Measurements from ENCODE around the gene ALPL.
A peak's percentile ranks its signal among the peaks of the same experiment; 100 is the strongest.
"Not testable (repeated sequence)": the region's sequence is repeated elsewhere in the genome, so short reads cannot be mapped to it uniquely, and the experiment has no call there.

Gene ALPL

DNA sequence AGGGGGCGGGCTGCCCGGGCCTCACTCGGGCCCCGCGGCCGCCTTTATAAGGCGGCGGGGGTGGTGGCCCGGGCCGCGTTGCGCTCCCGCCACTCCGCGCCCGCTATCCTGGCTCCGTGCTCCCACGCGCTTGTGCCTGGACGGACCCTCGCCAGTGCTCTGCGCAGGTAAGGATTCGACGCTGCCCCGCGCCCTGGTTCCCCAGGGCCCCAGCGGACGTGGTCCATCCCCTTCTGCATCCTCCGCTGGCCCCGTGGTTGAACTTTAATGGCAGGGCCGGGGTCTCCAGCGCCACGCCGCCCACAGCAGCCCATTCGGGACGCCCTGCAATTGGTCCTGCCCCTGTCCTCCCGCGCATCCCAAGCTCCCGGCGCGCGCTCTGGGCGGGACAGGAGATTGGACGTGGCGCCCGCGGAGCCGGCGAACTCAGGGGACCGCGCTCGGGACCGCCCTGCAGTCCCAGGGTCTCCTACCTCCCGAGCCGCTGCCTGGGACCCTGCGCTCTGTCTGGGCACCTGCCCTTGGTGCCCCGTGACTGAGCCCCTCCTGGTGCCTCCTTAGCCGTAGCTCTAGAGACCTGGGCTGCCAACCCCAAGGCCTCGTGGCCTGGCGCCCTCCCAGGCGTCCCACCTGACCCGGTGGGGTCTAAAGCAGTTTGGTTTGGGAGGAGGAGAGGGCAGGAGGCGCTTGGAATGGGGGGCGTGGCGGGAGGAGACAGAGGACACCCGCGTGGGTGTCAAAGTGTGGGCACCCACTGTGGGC, at the start of gene ALPL:
Gene ALPL (plus strand): TSS at position 73 of the 762 bp plus-strand sequence. CDS start 44,659 bp downstream, outside the sequence.
- H3K4me3 ChIP-seq (replicated peaks; ENCODE audit: low read depth, low read length), result peak within 1 kb of the TSS; percentile 22
- no peak for DNase-seq (ENCODE audit: extremely low read depth, low read depth)
- TF ChIP-seq CTCF (IDR thresholded peaks at IDR 0.05; ENCODE audit: low read depth, low read length, missing control alignments), result no peak

- H3K4me3 ChIP-seq (replicated peaks; ENCODE audit: low read depth, low read length); DNase-seq (ENCODE audit: extremely low read depth, low read depth): not testable (repeated sequence)
Observed at GRCh38 chr1:21465127-21465526, 44.1 kb upstream of the ALPL start.

- not testable (repeated sequence) for DNase-seq (ENCODE audit: extremely low read depth, low read depth); H3K4me3 ChIP-seq (replicated peaks; ENCODE audit: low read depth, low read length)
Observed at GRCh38 chr1:21467946-21468345, 41.3 kb upstream of the ALPL start.

DNA sequence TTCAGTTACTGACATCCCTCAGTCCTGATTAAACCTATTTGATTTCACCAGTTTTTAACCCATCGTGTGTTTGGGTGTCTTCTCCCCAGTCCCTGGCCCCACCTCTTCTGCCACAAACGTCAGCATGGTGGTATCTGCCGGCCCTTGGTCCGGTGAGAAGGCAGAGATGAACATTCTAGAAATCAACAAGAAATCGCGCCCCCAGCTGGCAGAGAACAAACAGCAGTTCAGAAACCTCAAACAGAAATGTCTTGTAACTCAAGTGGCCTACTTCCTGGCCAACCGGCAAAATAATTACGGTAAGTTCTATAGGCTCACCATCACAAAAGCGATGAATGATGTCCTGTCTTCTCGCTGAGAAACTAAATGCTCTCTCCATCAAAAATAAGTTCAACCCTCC, 40.6 kb upstream of the ALPL start:
- no peak for DNase-seq (ENCODE audit: extremely low read depth, low read depth)
- H3K4me3 ChIP-seq (replicated peaks; ENCODE audit: low read depth, low read length), result no peak overlapping the region
- TF ChIP-seq CTCF (IDR thresholded peaks at IDR 0.05; ENCODE audit: low read depth, low read length, missing control alignments), result peak; percentile 47

- H3K4me3 ChIP-seq (replicated peaks; ENCODE audit: low read depth, low read length), result no peak overlapping the region
- no peak for TF ChIP-seq CTCF (IDR thresholded peaks at IDR 0.05; ENCODE audit: low read depth, low read length, missing control alignments)
- DNase-seq (ENCODE audit: extremely low read depth, low read depth), result no peak
Observed at GRCh38 chr1:21469581-21469980, 39.6 kb upstream of the ALPL start.

- TF ChIP-seq CTCF (IDR thresholded peaks at IDR 0.05; ENCODE audit: low read depth, low read length, missing control alignments), result no peak
- DNase-seq (ENCODE audit: extremely low read depth, low read depth), result no peak
- H3K4me3 ChIP-seq (replicated peaks; ENCODE audit: low read depth, low read length), result no peak overlapping the region
Observed at GRCh38 chr1:21472861-21473260, 36.4 kb upstream of the ALPL start.

- no peak for TF ChIP-seq CTCF (IDR thresholded peaks at IDR 0.05; ENCODE audit: low read depth, low read length, missing control alignments)
- no peak for DNase-seq (ENCODE audit: extremely low read depth, low read depth)
- H3K4me3 ChIP-seq (replicated peaks; ENCODE audit: low read depth, low read length), result no peak overlapping the region
Observed at GRCh38 chr1:21478356-21478755, 30.9 kb upstream of the ALPL start.

DNA sequence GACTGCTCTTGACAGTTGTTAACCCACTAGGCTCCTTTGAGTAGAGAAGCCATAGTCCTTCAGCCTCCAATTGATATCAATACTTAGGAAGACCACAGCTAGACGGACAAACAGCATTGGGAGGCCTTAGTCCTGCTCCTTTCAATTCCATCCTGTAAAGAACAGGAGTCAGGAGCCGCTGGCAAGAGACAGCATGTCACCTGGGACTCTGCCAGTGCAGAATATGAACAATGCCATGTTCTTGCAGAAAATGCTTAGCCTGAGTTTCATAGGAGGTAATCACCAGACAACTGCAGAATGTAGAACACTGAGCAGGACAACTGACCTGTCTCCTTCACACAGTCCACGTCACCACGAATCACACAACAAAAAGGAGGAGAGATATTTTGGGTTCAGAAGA, 25.3 kb upstream of the ALPL start:
- not testable (repeated sequence) for H3K4me3 ChIP-seq (replicated peaks; ENCODE audit: low read depth, low read length); DNase-seq (ENCODE audit: extremely low read depth, low read depth)
